ENCODE measurements around the gene CIAPIN1. TPM values are rescaled to one million over a fixed set of nuclear protein-coding genes. Genes with fewer than 3 reads are reported as not detected.

CIAPIN1 gene
- 10 to 100 TPM; 23.5 to 33.4 TPM for total RNA-seq
- long read RNA-seq, donor 1, transcript CIAPIN1-209 (9 exons, 2,016 nt): minor isoform, 5 of 28 reads
- long read RNA-seq, donor 1, transcript CIAPIN1-201 (9 exons, 2,182 nt): major isoform, 18 of 28 reads
- long read RNA-seq, donor 1, partial matches to known transcripts: 1 of 28 reads
- long read RNA-seq, donor 1, other reads (novel, unspliced or antisense): 3 of 28 reads
- long read RNA-seq, donor 2, transcript CIAPIN1-209 (9 exons, 2,016 nt): minor isoform, 16 of 180 reads
- long read RNA-seq, donor 2, transcript CIAPIN1-201 (9 exons, 2,182 nt): major isoform, 132 of 180 reads
- long read RNA-seq, donor 2, partial matches to known transcripts: 17 of 180 reads
- long read RNA-seq, donor 2, other reads (novel, unspliced or antisense): 13 of 180 reads

- DNase-seq (ENCODE audit: low spot score): peak; percentile 99
- intact Hi-C loops (cut with DNase I): no loop called here
These were observed at the start of gene CIAPIN1, which contains the start of gene COQ9 for GRCh38 chr16:57447186-57447962. Gene CIAPIN1, minus strand, starts transcription at chr16:57447385. Its CDS starts 6,457 bp downstream, at chr16:57440928. Gene COQ9, plus strand, starts transcription at chr16:57447479. Its CDS starts 27 bp downstream, at chr16:57447506.

- intact Hi-C loops (cut with DNase I): loop anchor here in 1 of 2 donors (5.0 kb wide), 1 partner anchor 1236 kb away; no protein-coding TSS in a partner anchor
- no peak for DNase-seq (ENCODE audit: low spot score)
These were observed 46.6 kb upstream of the CIAPIN1 start for GRCh38 chr16:57493767-57494166.

- DNase-seq (ENCODE audit: low spot score): no peak
- intact Hi-C loops (cut with DNase I): no loop called here
These were observed 42.0 kb upstream of the CIAPIN1 start for GRCh38 chr16:57489229-57489628.

- intact Hi-C loops (cut with DNase I): no loop called here
- DNase-seq (ENCODE audit: low spot score): no peak
These were observed 40.0 kb upstream of the CIAPIN1 start for GRCh38 chr16:57486858-57487834.

- DNase-seq (ENCODE audit: low spot score): peak; percentile 94
- intact Hi-C loops (cut with DNase I): no loop called here
These were observed 39.0 kb upstream of the CIAPIN1 start, which contains the start of gene DOK4 for GRCh38 chr16:57485916-57486857. Gene DOK4, minus strand, starts transcription at chr16:57486493. Its CDS starts 6,986 bp downstream, at chr16:57479507.

GRCh38 chr16:57485091-57485915, 38.1 kb upstream of the CIAPIN1 start:
- intact Hi-C loops (cut with DNase I): no loop called here
- DNase-seq (ENCODE audit: low spot score): no peak

- intact Hi-C loops (cut with DNase I): no loop called here
- DNase-seq (ENCODE audit: low spot score): no peak
These were observed 37.4 kb upstream of the CIAPIN1 start for GRCh38 chr16:57484515-57485005.

GRCh38 chr16:57483725-57484514, 36.7 kb upstream of the CIAPIN1 start:
- intact Hi-C loops (cut with DNase I): no loop called here
- DNase-seq (ENCODE audit: low spot score): no peak

- no peak for DNase-seq (ENCODE audit: low spot score)
- intact Hi-C loops (cut with DNase I): no loop called here
These were observed 35.8 kb upstream of the CIAPIN1 start for GRCh38 chr16:57482845-57483545.

GRCh38 chr16:57481421-57481820, 34.2 kb upstream of the CIAPIN1 start:
- intact Hi-C loops (cut with DNase I): no loop called here
- no peak for DNase-seq (ENCODE audit: low spot score)

GRCh38 chr16:57480754-57481230, 33.6 kb upstream of the CIAPIN1 start:
- no peak for DNase-seq (ENCODE audit: low spot score)
- intact Hi-C loops (cut with DNase I): no loop called here

- intact Hi-C loops (cut with DNase I): loop anchor here in 1 of 2 donors (5.0 kb wide), 1 partner anchor 37 kb away; no protein-coding TSS in a partner anchor
- peak; percentile 89 for DNase-seq (ENCODE audit: low spot score)
These were observed 33.0 kb upstream of the CIAPIN1 start for GRCh38 chr16:57479976-57480753.

- DNase-seq (ENCODE audit: low spot score): no peak
- intact Hi-C loops (cut with DNase I): loop anchor here in 1 of 2 donors (5.0 kb wide), 1 partner anchor 38 kb away; no protein-coding TSS in a partner anchor
These were observed 32.2 kb upstream of the CIAPIN1 start for GRCh38 chr16:57479205-57479975.
